ENCODE data around the gene SLC47A1.

DNA sequence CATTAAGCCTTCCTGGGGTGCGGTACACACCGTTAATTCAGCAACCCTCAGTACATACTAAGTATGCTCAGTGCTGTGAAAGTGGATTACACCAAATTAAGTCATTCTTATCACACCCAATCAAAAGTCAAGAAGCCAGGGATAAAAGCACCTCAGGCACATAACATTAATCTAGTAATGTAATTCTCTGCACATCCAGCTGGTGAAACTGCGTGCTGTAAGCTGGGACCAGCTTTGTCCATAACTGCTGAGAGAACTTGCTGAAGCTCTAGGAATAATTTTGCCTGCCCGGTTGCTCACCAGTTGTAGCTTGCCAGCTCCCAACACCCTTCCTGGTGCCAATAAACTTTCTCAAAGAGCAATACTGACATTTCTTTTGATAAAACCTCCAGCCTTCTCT, 44.9 kb downstream of the SLC47A1 start:
- TF ChIP-seq POLR2AphosphoS5 (IDR thresholded peaks at IDR 0.05; ENCODE audit: low read depth, low read length) (no peak), POLR2A (IDR thresholded peaks at IDR 0.05; ENCODE audit: low read depth, low read length) (no peak), TAF1 (IDR thresholded peaks at IDR 0.05; ENCODE audit: low read depth, low read length) (no peak), PAX5 (IDR thresholded peaks at IDR 0.05; ENCODE audit: insufficient read depth, low read length, severe bottlenecking) (no peak), POU2F2 (IDR thresholded peaks at IDR 0.05; ENCODE audit: low read depth, low read length) (no peak)
